HG03175 (cell line): ENCODE results near the gene SLC12A9.
"Not testable (repeated sequence)": the region's sequence is repeated elsewhere in the genome, so short reads cannot be mapped to it uniquely, and the experiment has no call there.

Experiments used
- ATAC-seq: cut with Tn5 transposase; IDR thresholded peaks from one replicate; pipeline ENCODE4 v1.9.1; 2021; ENCODE audit warnings: mild to moderate bottlenecking, moderate library complexity; ENCODE audit not compliant: unreplicated experiment

Gene SLC12A9

DNA sequence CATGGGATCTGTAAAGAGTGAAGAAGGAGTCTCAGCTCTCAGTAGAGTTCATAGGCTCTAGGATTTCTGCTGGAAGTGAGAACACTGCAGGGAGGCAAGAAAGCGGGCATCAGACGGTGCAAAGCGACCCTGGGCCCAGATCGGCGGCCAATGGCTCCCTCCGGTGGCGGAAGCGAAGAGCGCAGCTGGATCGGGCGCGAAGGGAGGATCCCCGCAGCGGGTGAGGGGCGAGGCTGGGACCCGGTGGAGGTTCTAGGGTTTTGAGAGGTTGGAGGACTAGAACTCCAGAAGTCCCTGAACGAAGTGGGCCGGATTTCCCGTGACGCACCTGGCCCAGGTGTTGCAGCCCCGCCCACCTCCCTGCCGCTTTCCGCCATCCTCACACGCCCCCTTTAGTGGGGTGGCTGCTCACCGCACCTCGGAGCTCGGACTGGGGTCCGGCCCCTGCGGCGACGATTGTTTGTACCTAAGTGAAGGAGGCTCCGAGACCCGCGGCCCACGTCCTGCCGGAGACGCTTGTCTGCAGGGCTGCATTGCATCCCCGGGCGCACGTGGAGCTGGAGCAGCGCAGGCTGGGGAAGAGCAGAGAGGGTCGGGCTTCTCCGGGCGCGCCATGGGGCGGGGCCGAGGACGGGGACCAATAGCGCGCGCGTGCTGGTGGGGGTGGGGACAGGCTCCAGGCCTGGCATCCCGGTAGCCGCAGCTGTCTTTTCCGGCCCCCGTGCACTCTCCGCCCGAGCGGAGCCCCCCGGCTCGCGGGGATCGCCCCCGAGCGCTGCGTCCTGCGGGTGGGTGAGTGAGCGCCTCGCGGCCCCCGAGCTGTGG, at the start of gene SLC12A9:
Gene SLC12A9 (plus strand): TSS at position 666 of the 825 bp plus-strand sequence. CDS start 1,485 bp downstream, outside the sequence.
- ATAC-seq = peak; percentile 81

DNA sequence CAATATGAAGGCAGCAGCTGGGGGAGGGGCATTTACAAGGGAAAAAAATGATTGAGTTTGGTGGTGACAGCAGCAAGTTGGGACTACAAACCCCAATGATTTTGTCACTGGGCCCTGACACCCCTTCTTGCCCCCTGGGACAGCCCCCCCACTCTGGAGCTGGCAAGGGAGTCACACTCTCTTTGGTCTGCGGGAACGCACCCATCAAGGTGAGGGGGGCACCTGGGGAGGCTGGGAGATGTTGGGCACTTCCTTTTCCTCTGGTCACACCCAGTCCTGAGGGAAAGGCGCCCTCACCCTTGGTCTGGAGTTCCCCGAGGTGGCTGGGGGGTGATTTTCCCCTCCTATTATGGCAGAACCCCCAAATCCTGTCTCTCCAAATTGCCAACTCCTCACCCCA, 49.6 kb upstream of the SLC12A9 start:
- ATAC-seq = no peak

DNA sequence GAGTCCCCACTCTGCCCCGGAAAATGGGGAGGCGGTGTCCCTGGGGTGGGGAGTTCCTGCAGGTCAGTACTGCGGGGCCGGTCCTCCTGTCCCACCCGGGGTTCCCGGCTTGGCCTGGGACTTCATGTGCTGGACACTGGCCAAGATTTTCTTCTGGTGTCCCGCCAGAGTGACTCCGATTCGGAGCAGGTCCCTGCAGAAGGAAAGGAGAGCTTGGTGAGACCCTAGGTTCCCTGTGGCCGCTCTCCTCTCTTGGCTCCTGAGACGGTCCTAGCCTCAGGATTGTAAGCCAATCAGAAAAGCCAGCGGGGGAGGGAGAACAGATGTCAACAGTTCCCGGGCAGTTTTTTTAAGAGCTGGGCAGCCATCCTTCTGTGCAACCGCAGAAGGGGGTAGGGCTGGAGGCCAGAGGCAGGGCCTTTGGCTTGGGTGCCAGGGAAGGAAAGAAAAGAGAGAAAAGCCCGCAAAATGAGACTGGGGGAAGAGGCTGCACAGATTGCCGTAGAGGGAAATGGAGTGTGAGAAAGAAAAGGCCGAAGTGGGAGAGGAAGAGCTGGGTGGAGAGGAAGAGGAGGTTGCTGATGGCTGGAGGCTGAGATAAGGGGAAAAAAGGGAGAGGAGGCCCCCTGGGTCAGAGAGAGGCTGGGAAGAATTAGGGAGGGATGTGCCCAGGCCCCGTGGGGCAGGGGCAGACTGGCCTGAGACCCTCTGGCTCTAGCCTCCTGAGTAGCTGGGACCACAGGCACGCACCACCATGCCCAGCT, 48.9 kb upstream of the SLC12A9 start:
- ATAC-seq = peak; percentile 95

GRCh38 chr7:100804681-100805431, 47.7 kb upstream of the SLC12A9 start:
- ATAC-seq = no peak

- no peak for ATAC-seq
Measured at GRCh38 chr7:100806276-100806675, 46.2 kb upstream of the SLC12A9 start.

GRCh38 chr7:100806883-100807282, 45.6 kb upstream of the SLC12A9 start:
- not testable (repeated sequence) for ATAC-seq

DNA sequence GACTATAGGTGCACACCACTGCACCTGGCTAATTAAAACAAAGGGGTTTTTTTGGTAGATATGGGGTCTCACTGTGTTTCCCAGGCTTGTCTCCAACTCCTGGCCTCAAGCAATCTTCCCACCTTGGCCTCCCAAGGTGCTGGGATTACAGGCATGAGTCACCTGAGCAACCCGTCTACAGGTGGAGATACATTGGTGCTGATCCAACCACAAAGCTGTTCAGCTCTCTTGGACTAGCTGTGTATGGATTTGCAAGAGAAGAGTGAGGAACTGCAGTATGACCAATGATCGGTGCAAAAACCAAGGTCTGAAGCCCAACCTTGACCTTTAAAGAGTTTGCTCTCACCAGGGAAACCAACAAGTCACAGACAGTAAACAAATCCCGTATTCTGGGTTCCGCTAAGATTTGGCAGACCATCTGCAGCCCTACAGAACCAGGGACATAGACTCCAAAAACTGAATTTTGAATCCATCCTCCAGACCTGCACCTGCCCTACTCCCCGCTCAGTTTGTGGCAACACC, 44.1 kb upstream of the SLC12A9 start:
- no peak for ATAC-seq

DNA sequence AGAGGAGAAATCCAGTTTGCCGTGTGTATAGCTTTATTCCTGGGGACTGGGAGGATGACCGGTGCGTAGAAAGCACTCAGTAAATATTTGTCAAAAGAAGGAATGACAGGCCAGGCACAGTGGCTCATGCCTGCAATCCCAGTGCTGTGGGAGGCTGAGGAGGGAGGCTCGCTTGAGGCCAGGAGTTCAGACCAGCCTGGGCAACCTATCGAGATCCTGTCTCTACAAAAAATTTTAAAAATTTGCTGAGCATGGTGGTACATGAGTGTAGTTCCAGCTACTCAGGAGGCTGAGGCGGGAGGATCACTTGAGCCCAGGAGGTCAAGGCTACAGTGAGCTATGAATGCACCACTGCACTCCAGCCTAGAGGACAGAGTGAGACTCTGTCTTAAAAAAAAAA, 41.0 kb upstream of the SLC12A9 start:
- no peak for ATAC-seq

GRCh38 chr7:100812729-100813128, 39.8 kb upstream of the SLC12A9 start:
- ATAC-seq = no peak

DNA sequence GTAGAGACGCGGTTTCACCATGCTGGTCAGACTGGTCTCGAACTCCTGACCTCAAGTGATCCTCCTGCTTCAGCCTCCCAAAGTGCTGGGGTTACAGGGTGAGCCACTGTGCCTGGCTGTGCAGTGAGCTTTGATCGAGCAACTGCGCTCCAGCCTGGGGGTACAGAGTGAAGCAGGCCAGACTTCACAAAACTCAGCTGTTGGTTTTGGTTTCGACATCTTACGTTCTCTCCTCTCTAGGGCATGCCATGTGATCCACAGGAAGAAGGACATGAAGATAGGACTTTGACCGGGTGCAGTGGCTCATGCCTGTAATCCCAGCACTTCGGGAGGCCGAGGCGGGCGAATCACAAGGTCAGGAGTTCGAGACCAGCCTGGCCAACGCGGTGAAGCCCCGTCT, 36.0 kb upstream of the SLC12A9 start:
- ATAC-seq = not testable (repeated sequence)

GRCh38 chr7:100817097-100817496, 35.4 kb upstream of the SLC12A9 start:
- ATAC-seq = no peak

GRCh38 chr7:100818366-100818765, 34.1 kb upstream of the SLC12A9 start:
- ATAC-seq = no peak

DNA sequence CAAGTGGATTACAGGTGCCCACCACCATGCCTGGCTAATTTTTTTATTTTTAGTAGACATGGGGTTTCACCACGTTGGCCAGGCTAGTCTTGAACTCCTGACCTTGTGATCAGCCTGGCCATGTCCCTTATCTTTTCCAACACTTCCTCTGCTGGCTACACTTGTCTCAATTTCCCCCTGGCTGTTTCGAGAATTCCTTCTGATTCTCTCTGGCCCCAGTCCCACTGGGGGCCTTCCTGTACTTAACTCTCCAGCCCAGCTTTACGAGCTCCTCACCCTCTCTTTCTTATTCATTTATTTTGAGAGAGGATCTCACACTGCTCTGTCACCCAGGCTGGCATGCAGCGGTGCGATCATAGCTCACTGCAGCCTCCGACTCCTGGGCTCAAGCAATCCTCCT, 33.7 kb upstream of the SLC12A9 start:
- ATAC-seq = no peak

GRCh38 chr7:100819586-100819985, 32.9 kb upstream of the SLC12A9 start:
- ATAC-seq = no peak

DNA sequence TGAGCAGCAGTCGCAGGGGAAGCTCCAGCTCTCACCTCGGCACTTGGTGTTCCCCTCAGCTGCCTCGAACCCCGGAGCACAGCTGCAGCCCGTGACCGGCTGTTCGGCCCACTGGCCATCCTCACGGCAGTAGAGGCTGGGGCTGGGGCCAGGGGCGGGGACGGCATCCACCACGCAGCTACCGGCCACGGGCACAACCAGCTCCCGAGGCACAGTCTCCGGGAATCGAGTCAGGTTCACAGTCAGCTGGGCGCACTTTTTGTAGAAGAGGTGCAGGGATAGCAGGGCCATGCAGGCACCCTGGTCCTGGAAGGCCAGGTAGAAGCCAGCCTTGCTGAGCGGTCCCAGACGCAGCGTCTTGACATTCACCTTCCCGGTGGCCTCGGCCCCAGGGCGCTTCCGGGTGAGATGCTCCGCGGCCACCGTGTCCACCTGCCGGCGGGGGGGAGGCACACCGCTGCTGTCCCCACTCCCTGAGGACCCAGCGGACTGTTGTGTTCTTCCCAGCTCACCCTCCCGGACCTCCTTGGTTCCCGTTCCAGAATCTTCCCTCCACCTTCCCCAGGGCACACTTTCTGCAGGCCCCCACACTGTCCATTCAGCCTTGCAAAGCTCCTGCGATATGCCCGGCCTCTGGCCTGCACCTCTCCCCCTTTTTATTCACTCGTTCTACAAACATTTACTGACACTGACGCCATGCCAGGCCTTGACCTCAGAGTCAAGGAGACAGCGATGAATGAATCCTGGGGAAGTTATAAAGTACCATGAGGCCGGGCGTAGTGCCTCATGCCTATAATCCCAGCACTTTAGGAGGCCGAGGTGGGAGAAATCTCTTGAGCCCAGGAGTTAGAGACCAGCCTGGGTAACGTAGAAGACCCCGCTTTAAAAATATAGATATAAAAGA, 30.0 kb upstream of the SLC12A9 start:
- ATAC-seq = no peak

GRCh38 chr7:100823140-100823525, 29.4 kb upstream of the SLC12A9 start:
- ATAC-seq = no peak

GRCh38 chr7:100823534-100823933, 29.0 kb upstream of the SLC12A9 start:
- ATAC-seq = no peak

- no peak for ATAC-seq
Measured at GRCh38 chr7:100824499-100825214, 27.9 kb upstream of the SLC12A9 start.

- no peak for ATAC-seq
Measured at GRCh38 chr7:100825215-100825671, 27.3 kb upstream of the SLC12A9 start.
